Pulmonary artery endothelial cell (primary cell): ENCODE results near the gene XPNPEP1. TPM values are rescaled to one million over a fixed set of nuclear protein-coding genes. Genes with fewer than 3 reads are reported as not detected.

Source experiments
- DNase-seq: peaks from one replicate; pipeline ENCODE4 v3.0.0-alpha.2; 2011; ENCODE audit warnings: low read depth, low spot score
- total RNA-seq: library from RNA; depleted of rRNA; stranded (reverse); fragments of >200 nt; gene quantifications from 2 replicates; pipeline ENCODE4 v1.2.3, GENCODE V29; 2014

XPNPEP1 gene
- total RNA-seq, 1 donor from 2014 or later = 222 TPM

- no peak for DNase-seq
Observed at GRCh38 chr10:109893386-109893785, 29.9 kb downstream of the XPNPEP1 start.

GRCh38 chr10:109892931-109893330 lies 30.4 kb downstream of the XPNPEP1 start:
- no peak for DNase-seq

- no peak for DNase-seq
Observed at GRCh38 chr10:109892117-109892516, 31.2 kb downstream of the XPNPEP1 start.

DNA sequence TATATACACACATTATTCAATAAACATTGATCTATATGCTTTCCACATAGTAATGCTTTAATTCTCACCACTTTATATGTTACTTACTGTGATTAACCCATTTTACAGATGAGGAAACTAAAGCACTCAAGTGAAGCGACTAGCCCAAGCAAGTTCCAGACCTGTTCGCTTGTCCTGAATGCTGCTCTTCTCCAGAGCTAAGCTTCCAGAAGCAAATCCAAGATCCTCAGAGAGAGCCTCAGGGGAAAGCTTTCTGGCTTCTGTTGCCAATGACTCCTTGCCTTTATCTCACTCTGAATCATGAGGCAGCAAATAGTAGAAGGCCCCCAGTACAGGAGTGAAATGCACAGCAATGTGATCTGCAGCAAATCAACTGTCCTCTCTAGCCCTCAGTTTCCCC lies 32.2 kb downstream of the XPNPEP1 start:
- DNase-seq = no peak

DNA sequence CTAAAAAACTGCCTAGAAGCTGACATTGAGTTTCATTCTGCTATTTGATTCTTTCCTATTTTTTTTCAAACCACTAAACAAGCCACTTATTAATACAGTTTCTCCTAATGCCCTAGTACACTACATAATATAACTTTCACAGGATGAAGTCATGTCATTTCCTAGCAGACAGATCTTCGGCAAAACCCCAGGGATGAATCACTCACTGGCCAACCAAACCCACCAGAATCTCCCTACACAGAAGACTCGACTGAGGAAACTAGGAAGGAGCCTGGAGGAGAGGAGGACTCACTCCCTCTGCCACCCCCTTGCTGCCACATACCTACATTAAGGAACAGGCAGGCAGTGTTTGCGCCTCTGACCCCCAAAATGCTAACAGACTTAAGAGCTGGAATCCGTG lies 33.4 kb downstream of the XPNPEP1 start:
- peak; percentile 77 for DNase-seq

DNA sequence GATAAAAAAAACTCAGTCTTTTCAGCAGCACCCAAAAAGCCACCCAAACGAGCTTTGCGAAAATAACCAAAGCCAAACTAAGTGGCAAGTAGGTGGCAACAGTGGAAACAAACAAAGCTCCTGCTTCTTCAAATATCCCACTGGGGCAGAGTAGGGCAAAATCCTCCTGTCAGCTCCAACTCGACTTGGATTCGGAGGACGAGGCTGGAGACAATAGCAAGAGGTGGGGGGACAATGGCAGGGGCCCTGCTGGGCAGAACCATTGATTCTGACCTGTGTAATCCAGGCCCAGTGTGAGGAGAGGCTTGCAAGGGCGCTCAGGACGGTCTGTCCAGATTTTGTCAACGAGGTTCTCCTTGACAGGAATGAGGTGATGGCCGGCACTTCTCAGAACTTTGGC lies 35.5 kb downstream of the XPNPEP1 start:
- DNase-seq = no peak

DNA sequence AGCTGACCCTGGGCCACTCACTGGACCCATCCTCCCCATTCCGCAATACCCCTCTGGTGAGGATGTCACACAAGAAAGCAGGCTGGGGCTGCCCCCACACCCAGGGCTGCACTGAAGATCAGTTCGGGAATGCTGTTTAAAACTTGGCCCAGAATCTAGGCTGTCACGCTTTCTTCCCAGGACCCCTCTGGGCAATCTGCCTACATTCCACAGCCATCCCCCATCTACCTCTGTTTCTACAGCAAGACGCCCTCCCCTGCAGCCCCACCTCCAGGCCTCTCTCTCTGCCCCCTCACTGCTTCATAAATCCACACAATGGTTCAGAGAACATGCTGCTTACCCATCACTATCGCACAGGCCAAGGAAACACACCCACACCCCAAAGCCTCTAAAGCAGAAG lies 36.1 kb downstream of the XPNPEP1 start:
- DNase-seq = no peak

DNA sequence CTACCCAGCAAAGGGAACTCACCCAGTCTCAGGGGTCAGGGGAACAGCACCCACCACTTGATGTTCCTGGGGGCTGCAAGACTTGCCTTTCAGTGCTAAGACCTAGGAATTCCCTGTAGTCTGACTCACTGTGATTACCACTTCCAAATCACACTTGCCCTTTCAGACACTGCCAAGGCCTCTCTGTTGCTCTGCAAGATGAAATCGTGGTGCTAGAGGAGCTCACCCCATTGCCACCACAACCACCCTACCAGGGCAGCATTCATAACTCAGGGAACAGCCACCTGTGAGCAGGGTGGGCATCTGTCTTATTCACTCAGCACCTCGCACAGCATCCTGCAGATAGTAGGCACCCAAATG lies 36.5 kb downstream of the XPNPEP1 start:
- no peak for DNase-seq

- DNase-seq = no peak
Observed at GRCh38 chr10:109886037-109886780, 37.1 kb downstream of the XPNPEP1 start.

DNA sequence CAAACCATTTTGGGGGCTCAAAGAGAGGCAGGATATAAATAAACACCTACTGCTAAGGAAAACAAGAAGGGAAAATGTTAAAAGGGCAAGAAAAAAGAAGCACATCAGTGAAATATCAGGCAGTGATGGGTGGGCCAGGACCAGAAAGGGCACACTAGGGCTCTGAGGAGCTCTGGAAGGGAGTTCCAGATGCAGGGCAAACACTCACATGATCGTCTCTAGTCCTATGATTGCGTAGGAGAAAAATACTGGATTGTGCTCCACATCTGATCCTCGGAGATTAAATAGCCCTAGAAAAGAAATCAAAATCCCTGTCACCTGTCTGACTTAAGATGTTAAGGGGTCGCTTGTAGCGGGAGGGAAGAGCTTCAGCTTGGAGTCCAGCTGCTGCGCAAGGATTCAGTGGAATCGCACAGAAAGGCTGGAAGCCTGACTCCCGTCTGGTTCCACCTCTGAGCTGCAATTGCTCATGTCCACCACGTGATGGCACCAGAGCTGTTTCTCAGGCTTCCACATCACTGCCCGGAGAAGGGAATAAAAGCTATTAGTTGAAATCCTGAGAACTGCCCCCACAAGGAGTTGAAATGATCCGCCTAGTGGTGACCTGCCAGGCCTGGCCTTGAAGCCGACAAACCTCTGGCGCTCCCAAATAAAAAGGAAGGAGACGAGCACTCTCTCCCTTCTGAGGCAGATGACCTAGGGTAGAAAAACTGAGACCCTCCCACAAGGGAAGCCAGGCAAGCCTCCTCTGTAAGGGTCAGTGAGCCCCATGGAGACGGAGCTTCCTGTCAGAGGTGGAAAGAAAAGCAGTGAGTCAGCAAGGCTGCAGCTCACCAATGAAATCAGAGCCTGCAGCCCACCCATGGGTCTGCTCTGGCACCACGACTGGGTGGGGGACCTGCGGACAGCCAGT lies 39.2 kb downstream of the XPNPEP1 start:
- peak; percentile 72 for DNase-seq

GRCh38 chr10:109882251-109883057 lies 40.9 kb downstream of the XPNPEP1 start:
- DNase-seq = no peak

GRCh38 chr10:109881769-109882057 lies 41.6 kb downstream of the XPNPEP1 start:
- no peak for DNase-seq

DNA sequence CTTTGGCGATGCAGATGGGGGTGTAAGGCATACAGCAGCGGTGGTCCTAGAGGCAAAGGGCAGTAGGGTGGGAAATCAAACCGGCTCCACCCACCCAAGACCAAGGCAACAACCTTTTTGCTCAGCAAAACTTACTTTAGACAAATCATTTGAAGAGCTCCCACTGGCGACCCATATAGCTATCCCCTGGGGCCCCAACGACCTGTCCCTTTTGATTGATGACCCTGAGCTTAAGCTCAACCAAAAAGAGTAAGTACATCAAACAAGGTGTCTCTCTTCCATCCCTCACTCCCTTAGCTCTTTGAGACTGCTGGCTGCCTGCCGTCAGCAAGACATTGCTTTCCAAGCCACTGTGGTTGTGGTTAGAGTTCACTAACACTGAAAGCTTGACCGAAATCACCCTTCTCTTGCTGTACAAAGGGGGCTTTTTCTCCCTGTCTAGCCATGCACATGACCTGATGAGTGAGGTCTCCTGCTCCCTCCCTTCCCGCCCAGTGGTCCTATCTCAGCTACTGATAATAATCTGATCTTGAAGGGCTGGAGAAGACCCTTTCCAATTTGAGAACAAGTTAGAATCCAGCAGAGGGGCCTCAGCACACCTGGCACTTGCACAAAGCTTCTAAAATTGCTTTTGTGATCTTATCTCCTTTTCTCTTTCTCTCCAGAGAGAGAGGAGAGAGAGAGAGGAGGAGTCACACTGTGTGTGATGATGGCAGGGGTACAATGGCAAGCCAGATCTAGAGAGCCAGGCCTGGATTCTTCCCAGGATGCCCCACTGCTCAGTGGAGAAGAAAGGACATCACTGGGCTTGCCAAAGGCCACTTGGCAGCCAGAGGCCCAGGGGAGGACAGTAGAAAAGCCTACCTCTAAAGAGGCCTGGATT lies 42.2 kb downstream of the XPNPEP1 start:
- DNase-seq = no peak

DNA sequence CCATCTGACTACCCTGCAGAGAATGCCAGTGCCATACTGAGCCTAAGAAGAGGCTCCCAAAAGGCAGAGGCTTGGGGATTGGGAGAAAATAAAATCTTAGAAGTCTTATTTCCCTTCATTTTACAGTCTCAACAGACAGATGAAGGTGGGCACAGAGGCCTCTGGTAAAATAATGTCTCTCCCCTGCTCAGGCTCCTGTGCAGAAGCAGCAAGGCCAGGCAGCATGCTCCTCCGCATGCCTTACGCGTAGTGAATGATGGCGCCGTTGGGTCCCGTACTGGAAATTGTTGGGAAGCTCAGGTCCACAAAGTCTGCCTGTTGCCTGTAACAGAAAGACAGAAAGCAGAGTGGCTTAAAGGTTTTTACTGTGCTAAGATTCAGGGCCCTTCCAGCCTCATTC lies 45.8 kb downstream of the XPNPEP1 start:
- no peak for DNase-seq

- DNase-seq = no peak
Observed at GRCh38 chr10:109875828-109876821, 47.2 kb downstream of the XPNPEP1 start.

- DNase-seq = no peak
Observed at GRCh38 chr10:109875151-109875568, 48.2 kb downstream of the XPNPEP1 start.

DNA sequence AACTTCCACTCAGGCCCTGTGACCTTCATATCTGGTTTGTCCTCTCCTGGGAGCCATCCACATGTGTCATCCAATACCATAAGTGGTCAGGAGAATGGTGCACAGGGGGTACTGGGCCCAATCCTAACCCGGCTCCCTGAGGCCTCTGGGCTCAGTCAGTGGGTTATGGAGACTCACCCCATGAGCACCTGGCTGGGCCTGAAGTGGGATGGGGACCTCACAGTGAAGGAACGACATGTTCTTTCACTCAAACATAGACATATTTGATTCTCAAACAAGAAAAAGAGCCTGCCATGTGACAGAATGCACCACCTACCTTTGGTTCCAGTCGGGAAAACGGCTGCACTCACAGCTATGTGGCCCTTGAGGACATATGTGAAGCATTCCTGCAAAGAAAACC lies 51.8 kb downstream of the XPNPEP1 start:
- no peak for DNase-seq

- peak; percentile 13 for DNase-seq
Observed at GRCh38 chr10:109866995-109867635, 56.2 kb downstream of the XPNPEP1 start.
